Right hindlimb (tissue), 1 donor: Measurements from ENCODE around the gene SMAD7.

Source experiments
- DNase-seq: peaks from one replicate; pipeline ENCODE4 v3.0.0-alpha.2; 2018

SMAD7 gene

GRCh38 chr18:48914581-48915251 is 36.0 kb downstream of the SMAD7 start:
- peak; percentile 51 for DNase-seq

- no peak for DNase-seq
These were observed 37.0 kb downstream of the SMAD7 start for GRCh38 chr18:48913775-48914174.

GRCh38 chr18:48913201-48913600 is 37.6 kb downstream of the SMAD7 start:
- DNase-seq = no peak

GRCh38 chr18:48910972-48911545 is 39.7 kb downstream of the SMAD7 start:
- DNase-seq = peak; percentile 11

GRCh38 chr18:48909721-48910120 is 41.0 kb downstream of the SMAD7 start:
- peak; percentile 0 for DNase-seq

GRCh38 chr18:48908916-48909315 is 41.8 kb downstream of the SMAD7 start:
- peak; percentile 2 for DNase-seq

- no peak for DNase-seq
These were observed 45.3 kb downstream of the SMAD7 start for GRCh38 chr18:48905513-48905912.

GRCh38 chr18:48904847-48905394 is 45.8 kb downstream of the SMAD7 start:
- DNase-seq = no peak

GRCh38 chr18:48904091-48904490 is 46.7 kb downstream of the SMAD7 start:
- DNase-seq = no peak

GRCh38 chr18:48902856-48903601 is 47.7 kb downstream of the SMAD7 start:
- DNase-seq = peak; percentile 55

GRCh38 chr18:48902023-48902855 is 48.5 kb downstream of the SMAD7 start:
- peak; percentile 93 for DNase-seq

- no peak for DNase-seq
These were observed 49.4 kb downstream of the SMAD7 start for GRCh38 chr18:48901145-48902022.

- DNase-seq = no peak
These were observed 50.3 kb downstream of the SMAD7 start for GRCh38 chr18:48900469-48900868.

GRCh38 chr18:48899558-48900174 is 51.1 kb downstream of the SMAD7 start:
- DNase-seq = no peak

GRCh38 chr18:48898521-48898920 is 52.2 kb downstream of the SMAD7 start:
- DNase-seq = no peak

GRCh38 chr18:48897531-48897930 is 53.2 kb downstream of the SMAD7 start:
- no peak for DNase-seq

GRCh38 chr18:48896875-48897511 is 53.8 kb downstream of the SMAD7 start:
- DNase-seq = peak; percentile 37

- peak; percentile 21 for DNase-seq
These were observed 54.4 kb downstream of the SMAD7 start for GRCh38 chr18:48896326-48896874.

GRCh38 chr18:48894799-48895346 is 55.9 kb downstream of the SMAD7 start:
- DNase-seq = no peak
